H1 (cell line): Measurements from ENCODE around the gene LCN9. TPM values are rescaled to one million over a fixed set of nuclear protein-coding genes. Genes with fewer than 3 reads are reported as not detected.
A peak's percentile ranks its signal among the peaks of the same experiment; 100 is the strongest.

Experiments
- CTCF ChIA-PET: fragments of 300-600 bp; sonication (Branson Sonifier 250); formaldehyde crosslinking; loops from one replicate; lab custom pipeline; 2021; ENCODE audit not compliant: partially characterized antibody; lab: Charles Lee
- POLR2A ChIA-PET: fragments of 300-600 bp; sonication (Branson Sonifier 250); formaldehyde crosslinking; loops from one replicate; lab custom pipeline; 2021; ENCODE audit warnings: inconsistent platforms; ENCODE audit not compliant: partially characterized antibody; lab: Charles Lee
- DNase-seq, 2 experiments: peaks; one replicate each; pipeline versions ENCODE4 v3.0.0 to v3.0.0-alpha.2; 2010 to 2022; ENCODE audit warnings: low spot score in 2 of 2, low read depth in 1 of 2, mixed read lengths in 1 of 2
- FAIRE-seq: peaks from 2 replicates; lab custom pipeline; 2011; peaks lifted over from hg19 to GRCh38; lab: Jason Lieb, UNC
- H2AFZ ChIP-seq: 2 replicates; pipeline ENCODE4 v1.8.1; 2012; ENCODE audit warnings: low read length, inconsistent platforms
- H2AK5ac ChIP-seq: 2 replicates; pipeline ENCODE4 v1.6.1; 2013; ENCODE audit warnings: low read depth, low read length
- H2BK120ac ChIP-seq: replicated peaks from 2 replicates; pipeline ENCODE3; 2013; ENCODE audit warnings: low read depth, low read length, inconsistent platforms
- H2BK12ac ChIP-seq: 2 replicates; pipeline ENCODE4 v1.6.1; 2013; ENCODE audit warnings: low read depth, low read length
- H2BK15ac ChIP-seq: 2 replicates; pipeline ENCODE4 v1.6.1; 2013; ENCODE audit warnings: low read length
- H2BK20ac ChIP-seq: 2 replicates; pipeline ENCODE4 v1.6.1; 2013; ENCODE audit warnings: low read length
- H2BK5ac ChIP-seq: 2 replicates; pipeline ENCODE4 v1.6.1; 2013; ENCODE audit warnings: low read depth, low read length
- H3K14ac ChIP-seq: 2 replicates; pipeline ENCODE4 v1.6.1; 2013; ENCODE audit warnings: inconsistent platforms; ENCODE audit not compliant: insufficient read length
- H3K18ac ChIP-seq: 2 replicates; pipeline ENCODE4 v1.6.1; 2013; ENCODE audit warnings: low read length; ENCODE audit errors: extremely low read depth
- H3K23ac ChIP-seq: 2 replicates; pipeline ENCODE4 v1.6.1; 2013; ENCODE audit warnings: inconsistent platforms; ENCODE audit not compliant: insufficient read length
- H3K23me2 ChIP-seq: 2 replicates; pipeline ENCODE4 v1.6.1; 2013; ENCODE audit warnings: low read depth, low read length
- H3K27ac ChIP-seq: 2 replicates; pipeline ENCODE4 v1.6.1; 2011; ENCODE audit warnings: low read depth, low read length, inconsistent platforms
- H3K27me3 ChIP-seq, 4 experiments: replicated peaks in 1 of 4; 1 replicate in 1 of 4; 2 replicates in 3 of 4; pipeline versions ENCODE4 v1.6.1 to v1.8.1; 2011 to 2013; ENCODE audit warnings: low read length in 3 of 4, mild to moderate bottlenecking in 3 of 4, inconsistent platforms in 2 of 4, mixed read lengths in 2 of 4, moderate library complexity in 1 of 4; ENCODE audit not compliant: control insufficient read depth in 3 of 4, insufficient read depth in 3 of 4; ENCODE audit errors: extremely low read depth in 1 of 4
- H3K36me3 ChIP-seq, 4 experiments: 2 replicates each; pipeline versions ENCODE4 v1.6.1 to v1.8.1; 2011 to 2013; ENCODE audit warnings: mild to moderate bottlenecking in 4 of 4, low read length in 3 of 4, moderate library complexity in 2 of 4, control low read depth in 1 of 4, inconsistent platforms in 1 of 4; ENCODE audit not compliant: insufficient read depth in 4 of 4, control insufficient read depth in 2 of 4
- H3K4ac ChIP-seq: replicated peaks from 2 replicates; pipeline ENCODE3; 2013; ENCODE audit warnings: low read length, low read depth, mixed read lengths, inconsistent platforms; ENCODE audit not compliant: insufficient read length
- H3K4me1 ChIP-seq, 4 experiments: replicated peaks in 1 of 4; 1 replicate in 1 of 4; 2 replicates in 3 of 4; pipeline versions ENCODE4 v1.6.1 to v1.8.1; 2011 to 2013; ENCODE audit warnings: low read length in 3 of 4, inconsistent platforms in 2 of 4, mixed read lengths in 1 of 4; ENCODE audit not compliant: insufficient read depth in 4 of 4, control insufficient read depth in 3 of 4
- H3K4me2 ChIP-seq, 2 experiments: 2 replicates each; pipeline versions ENCODE4 v1.6.1 to v1.8.1; 2011 to 2013; ENCODE audit warnings: low read depth in 2 of 2, low read length in 2 of 2, control low read depth in 1 of 2, inconsistent platforms in 1 of 2, mild to moderate bottlenecking in 1 of 2; ENCODE audit not compliant: insufficient read depth in 1 of 2
- H3K4me3 ChIP-seq, 4 experiments: fragments of 200-600, 300-600 bp in 1 of 4; sonication (generic), shearing (Covaris generic), sonication (Bioruptor Twin) in 1 of 4; 2 replicates each; pipeline versions ENCODE4 v1.5.1 to v1.8.1; 2011 to 2016; ENCODE audit warnings: low read length in 4 of 4, low read depth in 3 of 4, control low read depth in 2 of 4, inconsistent platforms in 2 of 4, mild to moderate bottlenecking in 2 of 4, mixed read lengths in 1 of 4, moderate library complexity in 1 of 4; ENCODE audit not compliant: insufficient read depth in 2 of 4; ENCODE audit errors: extremely low read depth in 1 of 4
- H3K56ac ChIP-seq: replicated peaks from 2 replicates; pipeline ENCODE3; 2013; ENCODE audit warnings: low read depth, mild to moderate bottlenecking, mixed read lengths, low read length, inconsistent platforms; ENCODE audit not compliant: insufficient read length
- H3K79me1 ChIP-seq: 2 replicates; pipeline ENCODE4 v1.6.1; 2013; ENCODE audit warnings: low read depth, low read length, control low read depth
- H3K79me2 ChIP-seq, 2 experiments: 2 replicates each; pipeline versions ENCODE4 v1.6.1 to v1.8.1; 2012 to 2013; ENCODE audit warnings: low read length in 2 of 2, mild to moderate bottlenecking in 2 of 2, inconsistent platforms in 1 of 2; ENCODE audit not compliant: insufficient read depth in 2 of 2, control insufficient read depth in 1 of 2
- H3K9ac ChIP-seq, 4 experiments: replicated peaks in 1 of 4; 1 replicate in 1 of 4; 2 replicates in 3 of 4; pipeline versions ENCODE4 v1.6.1 to v1.8.1; 2011 to 2013; ENCODE audit warnings: low read depth in 3 of 4, low read length in 3 of 4, control low read depth in 2 of 4, mild to moderate bottlenecking in 2 of 4, moderate library complexity in 2 of 4, inconsistent platforms in 1 of 4; ENCODE audit errors: extremely low read depth in 1 of 4
- H3K9me3 ChIP-seq, 2 experiments: 2 replicates each; pipeline versions ENCODE4 v1.6.1 to v1.8.1; 2012 to 2013; ENCODE audit warnings: mild to moderate bottlenecking in 2 of 2, moderate library complexity in 2 of 2, control low read depth in 1 of 2, inconsistent platforms in 1 of 2, low read depth in 1 of 2, low read length in 1 of 2, mixed read lengths in 1 of 2; ENCODE audit not compliant: insufficient read depth in 2 of 2
- H4K20me1 ChIP-seq, 2 experiments: replicated peaks in 1 of 2; 2 replicates each; pipeline versions ENCODE3 to v1.8.1; 2011 to 2013; ENCODE audit warnings: inconsistent platforms in 2 of 2, low read length in 2 of 2, mild to moderate bottlenecking in 1 of 2; ENCODE audit not compliant: insufficient read depth in 2 of 2, control insufficient read depth in 1 of 2
- H4K5ac ChIP-seq: 2 replicates; pipeline ENCODE4 v1.6.1; 2013; ENCODE audit warnings: low read length, low read depth, mixed read lengths, inconsistent platforms; ENCODE audit not compliant: insufficient read length
- H4K8ac ChIP-seq: 2 replicates; pipeline ENCODE4 v1.8.0; 2013; ENCODE audit warnings: mild to moderate bottlenecking, moderate library complexity, low read length, inconsistent platforms; ENCODE audit not compliant: insufficient read depth; ENCODE audit errors: extremely low read depth
- H4K91ac ChIP-seq: replicated peaks from 2 replicates; pipeline ENCODE3; 2013; ENCODE audit warnings: low read length, mixed read lengths, inconsistent platforms; ENCODE audit not compliant: insufficient read length
- CBX5 ChIP-seq: fragments of 300-800, 300-1000 bp; sonication (generic); IDR thresholded peaks from 2 replicates; pipeline ENCODE4 v1.7.1; 2016; ENCODE audit warnings: antibody characterized with exemption, low read length, low read depth
- GABPA ChIP-seq: IDR thresholded peaks from 2 replicates; pipeline ENCODE4 v1.6.1; 2011; ENCODE audit warnings: mild to moderate bottlenecking, low read length, moderate library complexity, borderline replicate concordance; ENCODE audit not compliant: insufficient read depth
- TEAD4 ChIP-seq: IDR thresholded peaks from 2 replicates; pipeline ENCODE4 v1.6.1; 2012; ENCODE audit warnings: low read depth, low read length, inconsistent platforms, mixed read lengths
- WGBS, 2 experiments: shearing (Covaris generic) in 1 of 2; methylation state at CpG; one replicate each; pipeline versions ENCODE4 v1.1.6 to v1.1.7; 2013 to 2015; ENCODE audit warnings: low lambda C conversion rate in 2 of 2, mixed read lengths in 2 of 2, inconsistent platforms in 1 of 2, low coverage in 1 of 2, missing lambda C conversion rate in 1 of 2; ENCODE audit not compliant: insufficient replicate concordance in 2 of 2, insufficient coverage in 1 of 2, insufficient read length in 1 of 2; ENCODE audit errors: extremely low coverage in 1 of 2, missing lambda C conversion rate in 1 of 2; 5-methylcytosine and 5-hydroxymethylcytosine counted together
- polyA plus RNA-seq, 7 experiments: library from polyadenylated mRNA; depleted of rRNA in 3 of 7; stranded (reverse) in 5 of 7; unstranded in 2 of 7; fragments of >200 nt in 5 of 7; fragments of 200-250 nt in 2 of 7; gene quantifications; 1 replicate in 5 of 7; 2 replicates in 1 of 7; 4 replicates in 1 of 7; pipeline versions ENCODE4 v1.2.1 to v1.2.3, GENCODE V29; 2011 to 2013; ENCODE audit warnings: missing spikeins in 2 of 7, mixed read lengths in 2 of 7
- total RNA-seq: library from RNA; stranded (reverse); fragmentation: NEBNext Ultra II Directional; extraction: Animal tissue kit (Norgen Biotek cat#: 25700); gene quantifications from 2 replicates; pipeline ENCODE4 v1.2.1, GENCODE V29; 2021

LCN9 gene
- total and polyA plus RNA-seq, 2 of the 8 experiments (the other 6 are each of a cell fraction or from before 2014, with no cell fraction given): 2.3 to 3.1 TPM

DNA sequence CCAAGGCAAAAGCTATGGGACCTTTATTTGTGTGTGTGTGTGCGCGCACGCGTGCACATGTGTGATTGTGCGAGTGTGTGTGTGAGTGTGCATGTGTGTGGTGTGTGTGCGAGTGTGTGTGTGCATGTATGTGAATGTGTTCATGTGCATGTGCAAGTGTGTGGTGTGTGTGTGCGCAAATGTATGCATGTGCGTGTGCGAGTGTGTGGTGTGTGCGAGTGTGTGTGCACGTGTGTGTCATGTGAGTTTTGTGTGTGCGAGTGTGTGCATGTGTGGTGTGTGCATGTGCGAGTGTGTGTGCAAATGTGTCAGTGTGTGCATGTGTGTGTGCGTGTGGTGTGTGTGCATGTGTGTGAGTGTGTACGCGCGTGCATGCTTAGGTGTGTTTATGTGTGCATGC, 12.7 kb upstream of the LCN9 start:
- Histone ChIP-seq H2BK15ac (peak overlapping the region; percentile 98), H2AFZ (no peak overlapping the region), H3K4ac (peak overlapping the region; percentile 100), H4K20me1 (peaks cover 0 to 4% of the 10 kb centered on the region in 2 experiments), H3K4me3 (peak overlapping the region in 2 of 4 experiments; percentile 26 to 58; a peak in 3 of 8 replicates), H3K36me3 (peaks cover 0 to 31% (median 3%) of the 10 kb centered on the region in 4 experiments; a peak in 6 of 8 replicates), H3K9ac (no peak overlapping the region), H3K4me2 (peak overlapping the region; percentile 63 to 73), H2BK20ac (peak overlapping the region; percentile 91), H3K18ac (peak overlapping the region; percentile 91), H2BK5ac (peak overlapping the region; percentile 94; the same call in 1 of the 2 replicates), H2BK12ac (peak overlapping the region; percentile 99), H4K91ac (peak overlapping the region; percentile 100), H3K14ac (peak overlapping the region; percentile 40), H3K27ac (peak overlapping the region; percentile 67; the same call in 1 of the 2 replicates), H4K5ac (peak overlapping the region; percentile 73), H2AK5ac (peak overlapping the region; percentile 99), H3K56ac (peak overlapping the region; percentile 59), H3K23me2 (peaks cover 4% of the 10 kb centered on the region), H3K79me2 (no peaks in the 10 kb centered on the region), H2BK120ac (peak overlapping the region; percentile 98), H3K4me1 (peaks cover 4 to 16% (median 6%) of the 10 kb centered on the region in 4 experiments; a peak in 6 of 7 replicates), H3K79me1 (no peaks in the 10 kb centered on the region), H3K27me3 (no peaks in the 10 kb centered on the region), H3K9me3 (peaks cover 31 to 40% of the 10 kb centered on the region in 2 experiments), H3K23ac (peak overlapping the region; percentile 9), H4K8ac (no peak overlapping the region)
- TF ChIP-seq TEAD4 (0 out of 2 replicates have a peak, but pooled peaks have one; percentile 5), GABPA (no peak), CBX5 (no peak)
- 90% methylated on average over 17 of the region's 17 CpGs; no CpG with 5 or more reads in 1 of the 2 experiments for WGBS, 2 experiments
- DNase-seq: peak in 1 of 2 experiments; percentile 45
- ChIA-PET POLR2A (interaction anchor here (0.9 to 3.0 kb wide), 3 partner anchors 10 to 17 kb away, joined by 3 to 19 read pairs (median 4); partner anchors contain the start of gene LCN9), CTCF (interaction anchor here (1.1 to 1.9 kb wide), 4 partner anchors 11 to 47 kb away, joined by 3 read pairs; partner anchors contain the start of gene GLT6D1)
- peak; percentile 13 for FAIRE-seq
